AG04450 (cell line): ENCODE measurements around the gene ARMC10. TPM values are rescaled to one million over a fixed set of nuclear protein-coding genes. Genes with fewer than 3 reads are reported as not detected.
"Not testable (repeated sequence)": the region's sequence is repeated elsewhere in the genome, so short reads cannot be mapped to it uniquely, and the experiment has no call there.

Experiments used
- CTCF ChIA-PET: fragments of 300-600, 350-600 bp; formaldehyde crosslinking; extraction: SDS; loops from one replicate; lab custom pipeline; 2022; ENCODE audit warnings: antibody characterized with exemption, inconsistent platforms; lab: Charles Lee
- POLR2A ChIA-PET: fragments of 350-600 bp; formaldehyde crosslinking; extraction: SDS; loops from one replicate; lab custom pipeline; 2021; ENCODE audit warnings: antibody characterized with exemption, inconsistent platforms; lab: Yijun Ruan, JAX
- DNase-seq: peaks from one replicate; pipeline ENCODE4 v3.0.0-alpha.2; 2011; ENCODE audit warnings: low read depth, low spot score
- H3K27ac ChIP-seq: one replicate; pipeline ENCODE4 v1.5.1; 2012; ENCODE audit warnings: low read depth, low read length, control low read depth
- H3K27me3 ChIP-seq: one replicate; pipeline ENCODE4 v1.6.0; 2012; ENCODE audit warnings: low read length; ENCODE audit not compliant: control insufficient read depth, insufficient read depth
- H3K4me3 ChIP-seq: 2 replicates; pipeline ENCODE4 v1.5.1; 2011; ENCODE audit warnings: mild to moderate bottlenecking, low read depth, low read length, control low read depth
- H3K9me3 ChIP-seq: 2 replicates; pipeline ENCODE4 v1.5.1; 2012; ENCODE audit warnings: low read length; ENCODE audit not compliant: control insufficient read depth, insufficient read depth
- polyA plus RNA-seq: library from polyadenylated mRNA; depleted of rRNA; stranded (reverse); fragments of >200 nt; gene quantifications from 2 replicates; pipeline ENCODE4 v1.2.3, GENCODE V29; 2011; rRNA removed
- TF ChIP-seq, protein P1 (sequence below): IDR thresholded peaks from 2 replicates; pipeline ENCODE4 v1.5.1; 2011; ENCODE audit warnings: low read depth, low read length, control low read depth, inconsistent platforms

The ARMC10 gene
- polyA plus RNA-seq, 1 experiment, result 54.9 TPM

DNA sequence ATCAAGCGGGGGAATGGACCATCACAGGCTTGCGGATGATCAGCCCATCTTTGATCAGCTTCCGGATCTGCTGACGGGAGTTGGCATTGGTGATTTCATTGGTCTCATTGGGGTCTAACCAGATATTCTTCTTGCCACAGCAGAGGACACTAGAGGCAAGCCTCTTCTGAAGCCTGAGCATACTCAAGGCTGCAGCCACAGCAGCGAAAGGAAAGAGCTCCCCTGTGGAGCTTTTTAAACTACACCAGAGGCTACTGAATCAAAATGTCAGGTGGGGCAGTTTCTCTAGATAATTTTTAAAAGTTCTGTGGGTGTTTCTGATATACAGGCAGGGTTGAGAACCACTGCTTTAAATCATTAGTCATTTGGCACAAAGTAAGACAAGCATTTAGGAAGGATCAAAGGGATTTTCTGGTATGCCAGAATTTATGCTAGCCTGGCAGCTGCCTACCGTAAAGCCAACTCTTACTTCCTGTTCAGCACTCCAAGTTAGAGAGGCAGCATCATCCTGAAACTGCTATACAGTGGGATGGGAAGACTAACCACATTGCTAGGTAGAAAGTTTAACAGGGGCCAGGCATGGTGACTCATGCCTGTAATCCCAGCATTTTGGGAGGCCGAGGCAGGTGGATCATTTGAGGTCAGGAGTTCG is 66.9 kb downstream of the ARMC10 start:
- H3K27ac ChIP-seq, result no peak overlapping the region
- DNase-seq, result no peak
- ChIA-PET CTCF (no interaction called here), POLR2A (no interaction called here)
- no peaks in the 10 kb centered on the region for H3K9me3 ChIP-seq
- no peak overlapping the region for H3K4me3 ChIP-seq
- TF ChIP-seq, protein P1, sequence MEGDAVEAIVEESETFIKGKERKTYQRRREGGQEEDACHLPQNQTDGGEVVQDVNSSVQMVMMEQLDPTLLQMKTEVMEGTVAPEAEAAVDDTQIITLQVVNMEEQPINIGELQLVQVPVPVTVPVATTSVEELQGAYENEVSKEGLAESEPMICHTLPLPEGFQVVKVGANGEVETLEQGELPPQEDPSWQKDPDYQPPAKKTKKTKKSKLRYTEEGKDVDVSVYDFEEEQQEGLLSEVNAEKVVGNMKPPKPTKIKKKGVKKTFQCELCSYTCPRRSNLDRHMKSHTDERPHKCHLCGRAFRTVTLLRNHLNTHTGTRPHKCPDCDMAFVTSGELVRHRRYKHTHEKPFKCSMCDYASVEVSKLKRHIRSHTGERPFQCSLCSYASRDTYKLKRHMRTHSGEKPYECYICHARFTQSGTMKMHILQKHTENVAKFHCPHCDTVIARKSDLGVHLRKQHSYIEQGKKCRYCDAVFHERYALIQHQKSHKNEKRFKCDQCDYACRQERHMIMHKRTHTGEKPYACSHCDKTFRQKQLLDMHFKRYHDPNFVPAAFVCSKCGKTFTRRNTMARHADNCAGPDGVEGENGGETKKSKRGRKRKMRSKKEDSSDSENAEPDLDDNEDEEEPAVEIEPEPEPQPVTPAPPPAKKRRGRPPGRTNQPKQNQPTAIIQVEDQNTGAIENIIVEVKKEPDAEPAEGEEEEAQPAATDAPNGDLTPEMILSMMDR, result no peak
- H3K27me3 ChIP-seq, result no peaks in the 10 kb centered on the region

DNA sequence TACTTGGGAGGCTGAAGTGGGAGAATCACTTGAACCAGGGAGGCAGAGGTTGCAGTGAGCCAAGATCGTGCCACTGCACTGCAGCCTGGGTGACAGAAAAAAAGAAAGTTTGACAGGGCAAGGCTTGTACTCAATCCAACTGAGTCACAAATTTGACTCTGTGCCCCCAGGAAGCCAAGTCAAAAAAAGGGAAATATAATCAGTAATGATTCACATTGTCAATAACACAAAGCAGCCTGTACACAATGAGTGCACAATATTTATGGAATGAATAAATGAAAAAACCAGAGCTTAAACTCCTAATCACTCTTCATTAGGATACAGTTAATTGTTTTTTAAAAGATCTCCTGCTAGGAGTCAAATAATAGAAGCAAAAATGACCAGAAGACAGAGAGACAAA is 67.6 kb downstream of the ARMC10 start:
- DNase-seq, result no peak
- TF ChIP-seq, protein P1, result no peak
- H3K4me3 ChIP-seq, result no peak overlapping the region
- CTCF ChIA-PET, result no interaction called here
- H3K27me3 ChIP-seq, result no peaks in the 10 kb centered on the region
- POLR2A ChIA-PET, result no interaction called here
- no peaks in the 10 kb centered on the region for H3K9me3 ChIP-seq
- no peak overlapping the region for H3K27ac ChIP-seq

DNA sequence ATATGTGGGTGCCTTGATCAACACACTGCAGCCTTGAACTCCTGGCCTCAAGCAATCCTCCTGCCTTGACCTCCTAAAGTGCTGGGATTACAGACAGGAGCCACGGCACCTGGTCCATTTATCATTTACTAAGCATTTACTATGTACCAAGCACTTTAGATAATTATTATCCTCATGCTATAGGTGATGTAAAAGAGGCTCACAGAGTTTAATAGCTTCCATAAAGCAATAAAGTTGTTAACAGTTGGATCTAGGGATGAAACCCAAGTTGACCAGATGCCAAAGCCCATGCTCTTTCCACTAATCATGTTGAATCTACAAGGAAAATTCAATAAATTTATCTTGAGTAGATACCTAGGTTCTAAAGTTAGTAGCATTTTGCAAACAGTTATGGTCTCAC is 68.9 kb downstream of the ARMC10 start:
- TF ChIP-seq, protein P1, result no peak
- ChIA-PET POLR2A (no interaction called here), CTCF (no interaction called here)
- no peak for DNase-seq
- Histone ChIP-seq H3K4me3 (no peak overlapping the region), H3K27ac (no peak overlapping the region), H3K9me3 (no peaks in the 10 kb centered on the region), H3K27me3 (no peaks in the 10 kb centered on the region)

DNA sequence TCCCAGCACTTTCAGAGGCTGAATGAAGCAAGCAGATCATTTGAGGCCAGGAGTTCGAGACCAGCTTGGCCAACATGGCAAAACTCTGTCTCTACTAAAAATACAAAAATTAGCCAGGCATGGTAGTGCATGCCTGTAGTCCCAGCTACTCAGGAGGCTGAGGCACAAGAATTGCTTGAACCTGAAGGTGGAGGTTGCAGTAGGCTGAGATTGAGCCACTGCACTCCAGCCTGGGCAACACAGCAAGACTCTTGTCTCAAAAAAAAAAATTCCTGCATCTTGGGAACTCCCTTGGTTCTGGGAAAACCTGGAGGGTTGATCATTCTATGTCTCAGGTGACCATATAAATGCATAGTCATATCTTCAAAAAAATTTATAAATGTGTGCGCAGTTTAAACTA is 69.8 kb downstream of the ARMC10 start:
- H3K27ac ChIP-seq, DNase-seq, H3K4me3 ChIP-seq, H3K9me3 ChIP-seq, H3K27me3 ChIP-seq, POLR2A ChIA-PET, CTCF ChIA-PET: not testable (repeated sequence)

DNA sequence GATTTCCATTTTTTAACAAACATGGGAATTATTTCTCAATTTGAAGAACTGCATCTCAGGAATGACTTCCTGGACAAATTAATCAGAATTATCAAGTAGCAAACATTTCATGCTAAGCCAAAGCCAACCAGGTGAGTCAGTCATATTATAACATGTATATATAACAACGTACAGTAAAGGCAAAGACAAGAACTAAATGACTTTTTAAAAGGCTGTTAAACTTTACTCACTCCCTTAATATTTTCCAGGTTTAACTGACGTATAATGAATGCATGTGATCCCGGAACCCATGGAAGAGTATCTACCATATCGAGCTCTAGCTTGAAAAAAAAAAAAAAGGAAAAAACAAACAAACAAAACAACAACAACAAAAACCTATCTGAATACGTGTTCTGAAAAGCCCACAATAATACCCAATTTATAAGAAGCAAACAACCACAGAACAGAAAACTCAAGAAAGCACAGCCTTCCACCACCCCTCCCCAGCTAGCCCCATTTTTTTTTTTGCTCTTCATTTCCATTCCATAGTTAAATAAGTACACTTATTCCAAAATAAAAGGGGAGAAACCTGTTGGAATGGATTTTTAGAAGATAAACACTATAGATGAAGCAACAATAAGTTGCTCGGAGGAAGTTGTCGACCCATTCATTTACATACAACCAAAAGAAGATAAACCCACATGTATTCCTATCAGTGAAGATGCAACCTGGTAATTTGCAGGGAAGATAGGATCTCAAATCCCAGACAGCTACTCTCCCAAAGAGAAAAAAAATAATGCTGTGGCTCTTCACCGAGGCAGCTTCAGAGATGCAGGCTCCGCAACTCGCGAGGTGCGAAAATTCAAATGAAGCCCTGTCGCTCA is 73.4 kb downstream of the ARMC10 start:
- DNase-seq, result no peak
- ChIA-PET POLR2A (interaction anchor here (1.5 kb wide), 1 partner anchor 74 kb away, joined by 11 read pairs; the partner anchor contains the start of genes ARMC10 and FBXL13), CTCF (interaction anchor here (0.6 kb wide), 2 partner anchors 56 to 605 kb away, joined by 3 read pairs; no protein-coding TSS in a partner anchor)
- peaks cover 4% of the 10 kb centered on the region; the same call in 1 of the 2 replicates for H3K9me3 ChIP-seq
- H3K4me3 ChIP-seq, result peak overlapping the region; percentile 83
- H3K27ac ChIP-seq, result peak overlapping the region; percentile 77
- no peaks in the 10 kb centered on the region for H3K27me3 ChIP-seq
- TF ChIP-seq, protein P1, result no peak

Other genes starting within 250 kb of the ARMC10 start
- gene LRRC17, start 162.1 kb upstream of the ARMC10 start, polyA plus RNA-seq, result 813 and 964 TPM in 2 replicates
- 0.79 and 0.95 TPM in 2 replicates for gene FBXL13, start 344 bp upstream of the ARMC10 start, polyA plus RNA-seq
- gene NAPEPLD, start 74.0 kb downstream of the ARMC10 start, polyA plus RNA-seq, result 7.4 and 8.9 TPM in 2 replicates
- gene PMPCB, start 222.3 kb downstream of the ARMC10 start, polyA plus RNA-seq, result 77.6 and 91.9 TPM in 2 replicates